ENCODE measurements around the gene FDX2.

Gene FDX2

GRCh38 chr19:10270180-10270615 is 45.6 kb downstream of the FDX2 start:
- no peak for TF ChIP-seq CTCF (IDR thresholded peaks at IDR 0.05; ENCODE audit: borderline replicate concordance, insufficient read depth, low read depth, low read length)
- H3K4me3 ChIP-seq (ENCODE audit: low read depth, low read length) = peak overlapping the region; percentile 81

- H3K4me3 ChIP-seq (ENCODE audit: low read depth, low read length) = peak overlapping the region; percentile 81
- peak; percentile 94 for TF ChIP-seq CTCF (IDR thresholded peaks at IDR 0.05; ENCODE audit: borderline replicate concordance, insufficient read depth, low read depth, low read length)
Observed at GRCh38 chr19:10269333-10270179, 46.3 kb downstream of the FDX2 start.

GRCh38 chr19:10268071-10268470 is 47.7 kb downstream of the FDX2 start:
- no peak for TF ChIP-seq CTCF (IDR thresholded peaks at IDR 0.05; ENCODE audit: borderline replicate concordance, insufficient read depth, low read depth, low read length)
- no peak overlapping the region for H3K4me3 ChIP-seq (ENCODE audit: low read depth, low read length)

GRCh38 chr19:10266706-10267105 is 49.1 kb downstream of the FDX2 start:
- TF ChIP-seq CTCF (IDR thresholded peaks at IDR 0.05; ENCODE audit: borderline replicate concordance, insufficient read depth, low read depth, low read length) = no peak
- no peak overlapping the region for H3K4me3 ChIP-seq (ENCODE audit: low read depth, low read length)

- no peak overlapping the region for H3K4me3 ChIP-seq (ENCODE audit: low read depth, low read length)
- TF ChIP-seq CTCF (IDR thresholded peaks at IDR 0.05; ENCODE audit: borderline replicate concordance, insufficient read depth, low read depth, low read length) = no peak
Observed at GRCh38 chr19:10262771-10263170, 53.0 kb downstream of the FDX2 start.

GRCh38 chr19:10260141-10260584 is 55.7 kb downstream of the FDX2 start:
- TF ChIP-seq CTCF (IDR thresholded peaks at IDR 0.05; ENCODE audit: borderline replicate concordance, insufficient read depth, low read depth, low read length) = no peak
- H3K4me3 ChIP-seq (ENCODE audit: low read depth, low read length) = no peak overlapping the region
